ENCODE measurements around the gene MRPS7.

GRCh38 chr17:75301502-75302206 is 40.0 kb downstream of the MRPS7 start:
- TF ChIP-seq CTCF (conservative IDR thresholded peaks at IDR 0.05; ENCODE audit: low read length) (no peak), EZH2phosphoT487 (IDR thresholded peaks at IDR 0.05; ENCODE audit: borderline replicate concordance, low read depth, low read length) (no peak)
